K562 (cell line): ENCODE results near the gene CCDC172. TPM values are rescaled to one million over a fixed set of nuclear protein-coding genes. Genes with fewer than 3 reads are reported as not detected.

Source experiments
- ATAC-seq: fragments of 200-7000 bp; cut with Tn5 transposase; 3 replicates; pipeline ENCODE4 v1.9.1; 2020; ENCODE audit warnings: moderate library complexity
- BruUV-seq: library from RNA; stranded (reverse); fragments of 400-500 nt; replicated peaks from 2 replicates; lab custom pipeline; 2021; lab: Mats Ljungman, UMichigan
- CTCF ChIA-PET: fragments of 300-600 bp; formaldehyde crosslinking; extraction: SDS; loops from one replicate; lab custom pipeline; 2021; ENCODE audit warnings: low intra/inter-chr PET ratio; lab: Yijun Ruan, JAX
- POLR2A ChIA-PET: fragments of 300-600, 350-650 bp; sonication (Branson Sonifier 250); formaldehyde crosslinking; extraction: SDS; loops from one replicate; lab custom pipeline; 2021; ENCODE audit warnings: antibody characterized with exemption, inconsistent platforms; lab: Yijun Ruan, JAX
- DNase-seq, 4 experiments: peaks; one replicate each; pipeline versions ENCODE4 v3.0.0 to v3.0.0-alpha.2; 2011 to 2018; ENCODE audit warnings: low spot score in 3 of 4, mixed read lengths in 3 of 4; ENCODE audit errors: extremely low read depth in 1 of 4
- FAIRE-seq: peaks from 2 replicates; lab custom pipeline; 2011; peaks lifted over from hg19 to GRCh38; lab: Jason Lieb, UNC
- H2AFZ ChIP-seq: 2 replicates; pipeline ENCODE4 v1.6.0; 2011; ENCODE audit warnings: low read depth, low read length, control low read depth, inconsistent platforms
- H3K27ac ChIP-seq: fragments of 200-600 bp; 3 replicates; pipeline ENCODE4 v1.8.0; 2011; ENCODE audit warnings: low read depth, mild to moderate bottlenecking, control low read depth, inconsistent platforms, low read length, moderate library complexity, mixed read lengths; ENCODE audit errors: extremely low read depth
- H3K27me3 ChIP-seq, 2 experiments: fragments of 300-600 bp in 1 of 2; 2 replicates in 1 of 2; 3 replicates in 1 of 2; pipeline versions ENCODE4 v1.6.0 to v1.8.0; 2011; ENCODE audit warnings: inconsistent platforms in 2 of 2, low read length in 2 of 2, mild to moderate bottlenecking in 1 of 2, mixed read lengths in 1 of 2, moderate library complexity in 1 of 2; ENCODE audit not compliant: control insufficient read depth in 2 of 2, insufficient read depth in 2 of 2
- H3K36me3 ChIP-seq: fragments of 300-600 bp; 3 replicates; pipeline ENCODE4 v1.8.0; 2011; ENCODE audit warnings: mild to moderate bottlenecking, low read length, inconsistent platforms; ENCODE audit not compliant: control insufficient read depth, insufficient read depth
- H3K4me1 ChIP-seq, 2 experiments: fragments of 200-600 bp in 1 of 2; replicated peaks in 1 of 2; 2 replicates in 1 of 2; 3 replicates in 1 of 2; pipeline versions ENCODE4 v1.5.1 to v1.8.0; 2011; ENCODE audit warnings: inconsistent platforms in 2 of 2, low read length in 2 of 2, mild to moderate bottlenecking in 1 of 2, mixed read lengths in 1 of 2, moderate library complexity in 1 of 2; ENCODE audit not compliant: control insufficient read depth in 2 of 2, insufficient read depth in 2 of 2
- H3K4me2 ChIP-seq: 2 replicates; pipeline ENCODE4 v1.6.1; 2011; ENCODE audit warnings: low read length, control low read depth, inconsistent platforms, mixed read lengths; ENCODE audit not compliant: insufficient read depth
- H3K4me3 ChIP-seq: fragments of 200-600 bp; sonication (generic), shearing (Covaris generic); 2 replicates; pipeline ENCODE4 v1.5.1; 2016; ENCODE audit warnings: control low read depth, inconsistent platforms
- H3K79me2 ChIP-seq: fragments of 200-600 bp; 3 replicates; pipeline ENCODE4 v1.8.0; 2011; ENCODE audit warnings: low read length, inconsistent platforms; ENCODE audit not compliant: control insufficient read depth, insufficient read depth
- H3K9ac ChIP-seq, 2 experiments: 2 replicates each; pipeline versions ENCODE4 v1.6.0 to v1.6.1; 2011; ENCODE audit warnings: low read depth in 2 of 2, low read length in 2 of 2, control low read depth in 1 of 2, inconsistent platforms in 1 of 2, mild to moderate bottlenecking in 1 of 2, mixed read lengths in 1 of 2; ENCODE audit not compliant: insufficient read depth in 1 of 2
- H3K9me1 ChIP-seq: one replicate; pipeline ENCODE4 v1.6.0; 2011; ENCODE audit warnings: inconsistent platforms, mild to moderate bottlenecking, low read length, moderate library complexity; ENCODE audit not compliant: control insufficient read depth, insufficient read depth
- H3K9me3 ChIP-seq: replicated peaks from 2 replicates; pipeline ENCODE4 v1.5.1; 2011; ENCODE audit warnings: low read depth, low read length, inconsistent platforms; ENCODE audit not compliant: control insufficient read depth, insufficient read depth
- H4K20me1 ChIP-seq: replicated peaks from 2 replicates; pipeline ENCODE4 v1.6.1; 2011; ENCODE audit warnings: low read length, inconsistent platforms, mixed read lengths; ENCODE audit not compliant: control insufficient read depth, insufficient read depth
- CEBPZ ChIP-seq: fragments of 150-350 bp; IDR thresholded peaks from 2 replicates; pipeline ENCODE4 v1.6.1; 2014; ENCODE audit warnings: low read depth, mild to moderate bottlenecking, low read length, borderline replicate concordance
- FOXP1 ChIP-seq: sonication (generic); formaldehyde crosslinking; IDR thresholded peaks from 2 replicates; pipeline ENCODE4 v1.8.0; 2022; ENCODE audit warnings: mild to moderate bottlenecking, missing genetic modification reagents
- KLF16 ChIP-seq: IDR thresholded peaks from 2 replicates; pipeline ENCODE4 v1.6.1; 2016; ENCODE audit warnings: antibody characterized with exemption
- RBFOX2 ChIP-seq: fragments of 200-400 bp; formaldehyde crosslinking; IDR thresholded peaks from 2 replicates; pipeline ENCODE4 v1.6.1; 2017; ENCODE audit warnings: low read depth, mild to moderate bottlenecking, low read length, moderate library complexity
- RBM25 ChIP-seq: fragments of 200-400 bp; formaldehyde crosslinking; IDR thresholded peaks from 2 replicates; pipeline ENCODE4 v1.6.1; 2018; ENCODE audit warnings: low read length, low read depth, moderate library complexity; ENCODE audit not compliant: severe bottlenecking
- RFX7 ChIP-seq: fragments of 250-450 bp; sonication (Bioruptor Pico); IDR thresholded peaks from 2 replicates; pipeline ENCODE4 v1.5.1; 2021; ENCODE audit warnings: mild to moderate bottlenecking
- SLC30A9 ChIP-seq: fragments of 250-450 bp; sonication (Bioruptor Pico); IDR thresholded peaks from 2 replicates; pipeline ENCODE4 v1.8.0; 2022; ENCODE audit warnings: mild to moderate bottlenecking, moderate library complexity
- SPI1 ChIP-seq: IDR thresholded peaks from 2 replicates; pipeline ENCODE4 v1.6.1; 2011; ENCODE audit warnings: low read depth, low read length, control low read depth, borderline replicate concordance
- STAT5A ChIP-seq: IDR thresholded peaks from 2 replicates; pipeline ENCODE4 v1.6.1; 2012; ENCODE audit warnings: low read length, inconsistent platforms, borderline replicate concordance
- TBP ChIP-seq: optimal IDR thresholded peaks from 2 replicates; pipeline ENCODE3; 2011; ENCODE audit warnings: low read depth, low read length, improper control_type of control experiment
- USF1 ChIP-seq: sonication (generic); formaldehyde crosslinking; IDR thresholded peaks from 2 replicates; pipeline ENCODE4 v1.9.0; 2022; ENCODE audit warnings: mild to moderate bottlenecking, missing genetic modification reagents
- ZNF282 ChIP-seq: sonication (generic); formaldehyde crosslinking; IDR thresholded peaks from 2 replicates; pipeline ENCODE4 v1.8.1; 2023; ENCODE audit warnings: missing genetic modification reagents
- WGBS: fragments of 100-300 bp; shearing (Covaris generic); methylation state at CpG from one replicate; pipeline ENCODE4 v1.1.6; 2016; ENCODE audit warnings: low coverage, mixed read lengths; ENCODE audit not compliant: insufficient coverage; ENCODE audit errors: missing lambda C conversion rate; 5-methylcytosine and 5-hydroxymethylcytosine counted together
- in situ Hi-C: fragments of 300-500 bp; cut with MboI; formaldehyde crosslinking; loops from 4 replicates; pipeline ENCODE4 v1.15.0; 2018; ENCODE audit warnings: inconsistent platforms, mixed read lengths
- intact Hi-C: fragments of 100-400 bp; cut with micrococcal nuclease; formaldehyde crosslinking; loops from 2 replicates; pipeline ENCODE4 v1.14.2; 2022
- polyA plus RNA-seq, 8 experiments: library from polyadenylated mRNA; depleted of rRNA in 4 of 8; stranded (reverse) in 5 of 8; unstranded in 3 of 8; fragments of >200 nt; fragmentation: Nextera tagmentation in 2 of 8; fragmentation: Illumina TruSeq in 1 of 8; extraction: Ambion mirVana in 2 of 8; extraction: Trizol in 1 of 8; gene quantifications; 2 replicates each; pipeline versions ENCODE4 v1.2.1 to v1.2.3, GENCODE V29; 2011 to 2014; ENCODE audit warnings: inconsistent platforms in 1 of 8, missing spikeins in 1 of 8
- total RNA-seq, 7 experiments: library from RNA; depleted of rRNA in 6 of 7; stranded (reverse); fragments of >200 nt in 6 of 7; fragmentation: Illumina TruSeq in 2 of 7; extraction: Trizol in 2 of 7; gene quantifications; 2 replicates each; pipeline versions ENCODE4 v1.2.1 to v1.2.3, GENCODE V29; 2011 to 2021; ENCODE audit warnings: low replicate concordance in 1 of 7
- TF ChIP-seq, protein P1 (sequence below): sonication (generic); formaldehyde crosslinking; IDR thresholded peaks from 2 replicates; pipeline ENCODE4 v1.9.0; 2022; ENCODE audit warnings: mild to moderate bottlenecking, missing genetic modification reagents
- TF ChIP-seq, protein P2 (sequence below): fragments of 250-450 bp; sonication (Bioruptor Pico); IDR thresholded peaks from 2 replicates; pipeline ENCODE4 v1.8.0; 2022; ENCODE audit warnings: inconsistent platforms
- TF ChIP-seq, protein P3 (sequence below): sonication (generic); formaldehyde crosslinking; IDR thresholded peaks from 2 replicates; pipeline ENCODE4 v1.8.0; 2022; ENCODE audit warnings: mild to moderate bottlenecking, missing genetic modification reagents

The CCDC172 gene
- total and polyA plus RNA-seq, 9 of the 15 experiments (the other 6 are each of a cell fraction or from before 2014, with no cell fraction given): not detected

DNA sequence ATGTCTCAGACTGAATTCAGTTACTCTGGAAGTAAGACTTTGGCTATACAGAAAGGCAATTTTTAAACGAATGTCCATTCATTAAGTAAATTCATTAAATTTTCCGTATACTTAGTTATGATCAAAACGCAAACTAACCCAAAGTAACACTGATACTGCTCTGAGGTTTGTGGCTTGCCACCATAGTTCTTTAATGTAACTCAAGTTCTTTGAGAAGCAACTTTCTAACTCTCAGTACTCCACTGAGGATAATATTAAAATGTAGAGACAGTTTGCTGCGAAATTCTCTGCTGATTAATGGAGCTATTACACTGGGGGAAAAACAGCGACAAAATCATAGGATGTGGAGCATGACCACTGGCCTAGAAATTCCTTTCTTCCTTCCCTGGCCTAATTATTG lies 58.0 kb downstream of the CCDC172 start:
- 1% methylated on average over 5 of the region's 5 CpGs for WGBS
- DNase-seq (no peak), FAIRE-seq (no peak), ATAC-seq (no peak)
- Histone ChIP-seq H3K4me1 (no peaks in the 10 kb centered on the region), H2AFZ (no peak overlapping the region), H3K9me1 (no peaks in the 10 kb centered on the region), H3K4me3 (no peak overlapping the region), H3K36me3 (no peaks in the 10 kb centered on the region), H3K4me2 (no peak overlapping the region), H3K79me2 (no peaks in the 10 kb centered on the region), H3K9ac (no peak overlapping the region), H4K20me1 (no peaks in the 10 kb centered on the region), H3K27ac (no peak overlapping the region), H3K27me3 (no peaks in the 10 kb centered on the region), H3K9me3 (no peaks in the 10 kb centered on the region)
- in situ Hi-C loops: no loop called here
- TF ChIP-seq SPI1 (no peak), TBP (no peak), SLC30A9 (CRISPR knock-in tag) (no peak), STAT5A (no peak), CEBPZ (no peak), RFX7 (CRISPR knock-in tag) (no peak), ZNF282 (CRISPR knock-in tag) (no peak), RBM25 (no peak), KLF16 (no peak), FOXP1 (CRISPR knock-in tag) (no peak), USF1 (CRISPR knock-in tag) (no peak), RBFOX2 (no peak)
- TF ChIP-seq, protein P1, sequence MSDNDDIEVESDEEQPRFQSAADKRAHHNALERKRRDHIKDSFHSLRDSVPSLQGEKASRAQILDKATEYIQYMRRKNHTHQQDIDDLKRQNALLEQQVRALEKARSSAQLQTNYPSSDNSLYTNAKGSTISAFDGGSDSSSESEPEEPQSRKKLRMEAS (CRISPR knock-in tag): no peak
- TF ChIP-seq, protein P2, sequence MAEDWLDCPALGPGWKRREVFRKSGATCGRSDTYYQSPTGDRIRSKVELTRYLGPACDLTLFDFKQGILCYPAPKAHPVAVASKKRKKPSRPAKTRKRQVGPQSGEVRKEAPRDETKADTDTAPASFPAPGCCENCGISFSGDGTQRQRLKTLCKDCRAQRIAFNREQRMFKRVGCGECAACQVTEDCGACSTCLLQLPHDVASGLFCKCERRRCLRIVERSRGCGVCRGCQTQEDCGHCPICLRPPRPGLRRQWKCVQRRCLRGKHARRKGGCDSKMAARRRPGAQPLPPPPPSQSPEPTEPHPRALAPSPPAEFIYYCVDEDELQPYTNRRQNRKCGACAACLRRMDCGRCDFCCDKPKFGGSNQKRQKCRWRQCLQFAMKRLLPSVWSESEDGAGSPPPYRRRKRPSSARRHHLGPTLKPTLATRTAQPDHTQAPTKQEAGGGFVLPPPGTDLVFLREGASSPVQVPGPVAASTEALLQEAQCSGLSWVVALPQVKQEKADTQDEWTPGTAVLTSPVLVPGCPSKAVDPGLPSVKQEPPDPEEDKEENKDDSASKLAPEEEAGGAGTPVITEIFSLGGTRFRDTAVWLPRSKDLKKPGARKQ: no peak
- TF ChIP-seq, protein P3, sequence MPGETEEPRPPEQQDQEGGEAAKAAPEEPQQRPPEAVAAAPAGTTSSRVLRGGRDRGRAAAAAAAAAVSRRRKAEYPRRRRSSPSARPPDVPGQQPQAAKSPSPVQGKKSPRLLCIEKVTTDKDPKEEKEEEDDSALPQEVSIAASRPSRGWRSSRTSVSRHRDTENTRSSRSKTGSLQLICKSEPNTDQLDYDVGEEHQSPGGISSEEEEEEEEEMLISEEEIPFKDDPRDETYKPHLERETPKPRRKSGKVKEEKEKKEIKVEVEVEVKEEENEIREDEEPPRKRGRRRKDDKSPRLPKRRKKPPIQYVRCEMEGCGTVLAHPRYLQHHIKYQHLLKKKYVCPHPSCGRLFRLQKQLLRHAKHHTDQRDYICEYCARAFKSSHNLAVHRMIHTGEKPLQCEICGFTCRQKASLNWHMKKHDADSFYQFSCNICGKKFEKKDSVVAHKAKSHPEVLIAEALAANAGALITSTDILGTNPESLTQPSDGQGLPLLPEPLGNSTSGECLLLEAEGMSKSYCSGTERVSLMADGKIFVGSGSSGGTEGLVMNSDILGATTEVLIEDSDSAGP (CRISPR knock-in tag): no peak
- no TSS peak for BruUV-seq
- ChIA-PET CTCF (no interaction called here), POLR2A (no interaction called here)
- intact Hi-C loops: loop anchor here (10.0 kb wide), 1 partner anchor 1207 kb away; no protein-coding TSS in a partner anchor
